Neural cell (in vitro differentiated cells): ENCODE measurements around the gene EPB41. TPM values are rescaled to one million over a fixed set of nuclear protein-coding genes. Genes with fewer than 3 reads are reported as not detected.

Experiments used
- H2AFZ ChIP-seq: fragments of 200-600, 300-800 bp; sonication (generic), shearing (Covaris generic); 2 replicates; pipeline ENCODE4 v1.6.0; 2014; ENCODE audit warnings: low read depth, mild to moderate bottlenecking, antibody characterized with exemption, low read length, moderate library complexity
- H3F3A ChIP-seq: fragments of 200-600 bp; shearing (Covaris generic); 2 replicates; pipeline ENCODE4 v1.6.1; 2016; ENCODE audit warnings: mild to moderate bottlenecking, moderate library complexity, mixed read lengths, antibody characterized with exemption, low read length; ENCODE audit not compliant: insufficient read depth, poor library complexity, severe bottlenecking
- H3K27ac ChIP-seq: fragments of 200-600, 300-800 bp; sonication (generic), shearing (Covaris generic); 2 replicates; pipeline ENCODE4 v1.5.1; 2014; ENCODE audit warnings: mild to moderate bottlenecking, low read length, moderate library complexity
- H3K27me3 ChIP-seq: fragments of 300-800, 200-600 bp; sonication (generic), shearing (Covaris generic); 2 replicates; pipeline ENCODE4 v1.6.0; 2014; ENCODE audit warnings: mild to moderate bottlenecking, low read depth, low read length, moderate library complexity; ENCODE audit not compliant: insufficient read depth
- H3K36me3 ChIP-seq: fragments of 300-800, 200-600 bp; sonication (generic), shearing (Covaris generic); 2 replicates; pipeline ENCODE4 v1.5.1; 2014; ENCODE audit warnings: mild to moderate bottlenecking, antibody characterized with exemption, low read length, moderate library complexity; ENCODE audit not compliant: insufficient read depth
- H3K4me2 ChIP-seq: fragments of 300-800, 200-600 bp; sonication (generic), shearing (Covaris generic); 2 replicates; pipeline ENCODE4 v1.6.0; 2014; ENCODE audit warnings: mild to moderate bottlenecking, low read length
- H3K4me3 ChIP-seq: fragments of 300-800, 200-600 bp; sonication (generic), shearing (Covaris generic); 2 replicates; pipeline ENCODE4 v1.5.1; 2014; ENCODE audit warnings: mild to moderate bottlenecking, low read length, moderate library complexity
- H3K79me2 ChIP-seq: fragments of 200-600 bp; shearing (Covaris generic); replicated peaks from 2 replicates; pipeline ENCODE4 v1.6.0; 2014; ENCODE audit warnings: mild to moderate bottlenecking, low read length, moderate library complexity; ENCODE audit not compliant: insufficient read depth
- H3K9ac ChIP-seq: fragments of 300-800, 200-600 bp; sonication (generic), shearing (Covaris generic); 2 replicates; pipeline ENCODE4 v1.6.1; 2016; ENCODE audit warnings: mild to moderate bottlenecking, low read length, mixed read lengths
- H3K9me2 ChIP-seq: fragments of 200-600 bp; shearing (Covaris generic); 2 replicates; pipeline ENCODE4 v1.6.1; 2016; ENCODE audit warnings: mild to moderate bottlenecking, low read length, mixed read lengths; ENCODE audit not compliant: insufficient read depth
- H3K9me3 ChIP-seq: fragments of 200-600, 300-800 bp; sonication (generic), shearing (Covaris generic); 2 replicates; pipeline ENCODE4 v1.6.1; 2016; ENCODE audit warnings: mild to moderate bottlenecking, mixed run types, low read length, moderate library complexity, mixed read lengths
- H4K20me1 ChIP-seq: fragments of 200-600 bp; shearing (Covaris generic); 2 replicates; pipeline ENCODE4 v1.6.1; 2016; ENCODE audit warnings: mild to moderate bottlenecking, mixed run types; ENCODE audit not compliant: insufficient read depth
- CTCF ChIP-seq: fragments of 450-650 bp; IDR thresholded peaks from 2 replicates; pipeline ENCODE4 v1.5.1; 2014; ENCODE audit warnings: antibody characterized with exemption, mild to moderate bottlenecking, moderate library complexity; ENCODE audit not compliant: poor library complexity, severe bottlenecking
- EP300 ChIP-seq: fragments of 450-650 bp; conservative IDR thresholded peaks from 2 replicates; pipeline ENCODE4 v1.6.1; 2014; ENCODE audit warnings: antibody characterized with exemption, mild to moderate bottlenecking, moderate library complexity; ENCODE audit not compliant: poor library complexity, severe bottlenecking
- EZH2 ChIP-seq: fragments of 200-600, 300-800 bp; shearing (Covaris generic), sonication (generic); IDR thresholded peaks from 2 replicates; pipeline ENCODE4 v1.6.1; 2014; ENCODE audit warnings: antibody characterized with exemption, low read length, borderline replicate concordance, mild to moderate bottlenecking; ENCODE audit not compliant: insufficient read depth, poor library complexity, severe bottlenecking
- MXI1 ChIP-seq: fragments of 450-650 bp; conservative IDR thresholded peaks from 2 replicates; pipeline ENCODE4 v1.6.1; 2014; ENCODE audit warnings: antibody characterized with exemption, mild to moderate bottlenecking; ENCODE audit not compliant: poor library complexity, severe bottlenecking
- POLR2AphosphoS5 ChIP-seq: IDR thresholded peaks from 2 replicates; pipeline ENCODE4 v1.6.1; 2012
- RAD21 ChIP-seq: fragments of 450-650 bp; conservative IDR thresholded peaks from 2 replicates; pipeline ENCODE4 v1.6.1; 2014; ENCODE audit warnings: antibody characterized with exemption, mild to moderate bottlenecking, moderate library complexity
- REST ChIP-seq: IDR thresholded peaks from 2 replicates; pipeline ENCODE4 v1.6.1; 2012; ENCODE audit warnings: borderline replicate concordance
- SMC3 ChIP-seq: fragments of 450-650 bp; conservative IDR thresholded peaks from 2 replicates; pipeline ENCODE4 v1.6.1; 2014; ENCODE audit warnings: antibody characterized with exemption, mild to moderate bottlenecking, moderate library complexity; ENCODE audit not compliant: poor library complexity
- TAF1 ChIP-seq: IDR thresholded peaks from 2 replicates; pipeline ENCODE4 v1.6.1; 2012; ENCODE audit warnings: low read depth
- polyA plus RNA-seq: library from polyadenylated mRNA; depleted of rRNA; stranded (reverse); fragments of >200 nt; gene quantifications from 2 replicates; pipeline ENCODE4 v1.2.3, GENCODE V29; 2014

The EPB41 gene
- polyA plus RNA-seq, 1 donor from 2014 or later = 62.0 TPM

GRCh38 chr1:29057700-29058099 is 143.3 kb downstream of the EPB41 start:
- Histone ChIP-seq H3K9me2 (no peaks in the 10 kb centered on the region), H3K9ac (no peak overlapping the region), H3F3A (no peaks in the 10 kb centered on the region), H3K9me3 (no peaks in the 10 kb centered on the region), H4K20me1 (no peaks in the 10 kb centered on the region), H3K27ac (no peak overlapping the region), H2AFZ (no peak overlapping the region), H3K79me2 (no peaks in the 10 kb centered on the region), H3K4me2 (no peak overlapping the region), H3K4me3 (no peak overlapping the region), H3K27me3 (no peaks in the 10 kb centered on the region), H3K36me3 (no peaks in the 10 kb centered on the region)
- TF ChIP-seq RAD21 (no peak), SMC3 (no peak), EZH2 (no peak), REST (no peak), MXI1 (no peak)

- no peak for TF ChIP-seq EZH2
- TF ChIP-seq SMC3 = no peak
- TF ChIP-seq REST = no peak
- no peak for TF ChIP-seq TAF1
- no peak for TF ChIP-seq RAD21
- no peak for TF ChIP-seq EP300
- TF ChIP-seq POLR2AphosphoS5 = no peak
- no peak for TF ChIP-seq MXI1
- TF ChIP-seq CTCF = no peak
These were observed 148.0 kb downstream of the EPB41 start for GRCh38 chr1:29062157-29062942.

More at GRCh38 chr1:29062157-29062942, 148.0 kb downstream of the EPB41 start:
- Histone ChIP-seq H3K79me2 (no peaks in the 10 kb centered on the region), H3K27ac (no peak overlapping the region), H2AFZ (no peak overlapping the region), H3K36me3 (no peaks in the 10 kb centered on the region), H3K9me3 (no peaks in the 10 kb centered on the region), H3K27me3 (no peaks in the 10 kb centered on the region), H3K9me2 (no peaks in the 10 kb centered on the region), H3K4me3 (no peak overlapping the region), H3F3A (no peaks in the 10 kb centered on the region), H4K20me1 (no peaks in the 10 kb centered on the region), H3K9ac (no peak overlapping the region), H3K4me2 (no peak overlapping the region)
